HUES64 (cell line): Measurements from ENCODE around the gene ACTL8.
"Not testable (repeated sequence)": the region's sequence is repeated elsewhere in the genome, so short reads cannot be mapped to it uniquely, and the experiment has no call there.

ENCODE experiments used
- H3K27ac ChIP-seq: 2 replicates; pipeline ENCODE4 v1.7.0; 2013; ENCODE audit warnings: low read depth, low read length, inconsistent platforms
- H3K27me3 ChIP-seq: 2 replicates; pipeline ENCODE4 v1.6.1; 2013; ENCODE audit warnings: mild to moderate bottlenecking, low read length; ENCODE audit not compliant: insufficient read depth
- H3K36me3 ChIP-seq: 2 replicates; pipeline ENCODE4 v1.6.1; 2013; ENCODE audit warnings: mild to moderate bottlenecking, low read length; ENCODE audit not compliant: insufficient read depth
- H3K4me1 ChIP-seq: 2 replicates; pipeline ENCODE4 v1.6.1; 2013; ENCODE audit warnings: mild to moderate bottlenecking, low read length, moderate library complexity; ENCODE audit not compliant: insufficient read depth
- H3K4me3 ChIP-seq: 2 replicates; pipeline ENCODE4 v1.5.1; 2013; ENCODE audit warnings: mild to moderate bottlenecking, low read length, moderate library complexity
- H3K9ac ChIP-seq: 2 replicates; pipeline ENCODE4 v1.6.1; 2013; ENCODE audit warnings: mild to moderate bottlenecking, low read depth, low read length
- H3K9me3 ChIP-seq: 2 replicates; pipeline ENCODE4 v1.6.1; 2013; ENCODE audit warnings: low read depth, low read length; ENCODE audit not compliant: insufficient read depth
- whole genome bisulfite sequencing: fragments of 150-250, 120-280 bp; methylation state at CpG from one replicate; pipeline ENCODE4 v1.1.7; 2013; ENCODE audit warnings: missing lambda C conversion rate; 5-methylcytosine and 5-hydroxymethylcytosine counted together

The ACTL8 gene

GRCh38 chr1:17735793-17736192 lies 19.3 kb upstream of the ACTL8 start:
- H3K4me3 ChIP-seq: no peak overlapping the region
- WGBS: 66% methylated on average over 7 of the region's 7 CpGs
- no peak overlapping the region for H3K27ac ChIP-seq
- H3K27me3 ChIP-seq: no peaks in the 10 kb centered on the region
- H3K4me1 ChIP-seq: no peaks in the 10 kb centered on the region
- no peaks in the 10 kb centered on the region for H3K36me3 ChIP-seq
- no peaks in the 10 kb centered on the region for H3K9me3 ChIP-seq
- H3K9ac ChIP-seq: no peak overlapping the region

- H3K27me3 ChIP-seq: no peaks in the 10 kb centered on the region
- no peaks in the 10 kb centered on the region for H3K4me1 ChIP-seq
- no peak overlapping the region for H3K4me3 ChIP-seq
- no peaks in the 10 kb centered on the region for H3K36me3 ChIP-seq
- no peaks in the 10 kb centered on the region for H3K9me3 ChIP-seq
- no peak overlapping the region for H3K9ac ChIP-seq
- 76% methylated on average over 6 of the region's 6 CpGs for WGBS
- H3K27ac ChIP-seq: no peak overlapping the region
Observed at GRCh38 chr1:17736625-17737024, 18.5 kb upstream of the ACTL8 start.

- Histone ChIP-seq H3K4me1 (no peaks in the 10 kb centered on the region), H3K27me3 (no peaks in the 10 kb centered on the region), H3K27ac (peak overlapping the region; percentile 64; the same call in 1 of the 2 replicates), H3K9ac (no peak overlapping the region), H3K36me3 (no peaks in the 10 kb centered on the region), H3K9me3 (no peaks in the 10 kb centered on the region), H3K4me3 (no peak overlapping the region)
Observed at GRCh38 chr1:17739050-17739449, 16.1 kb upstream of the ACTL8 start.

GRCh38 chr1:17741052-17741451 lies 14.1 kb upstream of the ACTL8 start:
- Histone ChIP-seq H3K36me3 (no peaks in the 10 kb centered on the region), H3K9me3 (no peaks in the 10 kb centered on the region), H3K9ac (no peak overlapping the region), H3K27me3 (no peaks in the 10 kb centered on the region), H3K4me3 (no peak overlapping the region), H3K4me1 (no peaks in the 10 kb centered on the region), H3K27ac (no peak overlapping the region)
- WGBS: 91% methylated on average over 5 of the region's 5 CpGs

GRCh38 chr1:17742583-17742982 lies 12.6 kb upstream of the ACTL8 start:
- Histone ChIP-seq H3K36me3 (no peaks in the 10 kb centered on the region), H3K4me3 (no peak overlapping the region), H3K4me1 (no peaks in the 10 kb centered on the region), H3K27ac (no peak overlapping the region), H3K27me3 (no peaks in the 10 kb centered on the region), H3K9me3 (no peaks in the 10 kb centered on the region), H3K9ac (no peak overlapping the region)
- 91% methylated on average over 4 of the region's 5 CpGs for WGBS

GRCh38 chr1:17743008-17743647 lies 12.0 kb upstream of the ACTL8 start:
- no peaks in the 10 kb centered on the region for H3K36me3 ChIP-seq
- no peaks in the 10 kb centered on the region for H3K4me1 ChIP-seq
- H3K4me3 ChIP-seq: no peak overlapping the region
- no peak overlapping the region for H3K9ac ChIP-seq
- no peaks in the 10 kb centered on the region for H3K9me3 ChIP-seq
- no peak overlapping the region for H3K27ac ChIP-seq
- no peaks in the 10 kb centered on the region for H3K27me3 ChIP-seq
- WGBS: 82% methylated on average over 11 of the region's 11 CpGs

- H3K9ac ChIP-seq: no peak overlapping the region
- H3K4me1 ChIP-seq: no peaks in the 10 kb centered on the region
- H3K9me3 ChIP-seq: no peaks in the 10 kb centered on the region
- H3K27me3 ChIP-seq: no peaks in the 10 kb centered on the region
- H3K27ac ChIP-seq: no peak overlapping the region
- 94% methylated on average over 3 of the region's 3 CpGs for WGBS
- H3K36me3 ChIP-seq: no peaks in the 10 kb centered on the region
- H3K4me3 ChIP-seq: no peak overlapping the region
Observed at GRCh38 chr1:17743925-17744324, 11.2 kb upstream of the ACTL8 start.

GRCh38 chr1:17744666-17745478 lies 10.3 kb upstream of the ACTL8 start:
- Histone ChIP-seq H3K9me3 (no peaks in the 10 kb centered on the region), H3K9ac (no peak overlapping the region), H3K27me3 (no peaks in the 10 kb centered on the region), H3K27ac (no peak overlapping the region), H3K4me3 (no peak overlapping the region), H3K36me3 (no peaks in the 10 kb centered on the region), H3K4me1 (no peaks in the 10 kb centered on the region)
- WGBS: 86% methylated on average over 11 of the region's 11 CpGs

GRCh38 chr1:17745479-17745955 lies 9.6 kb upstream of the ACTL8 start:
- WGBS: 91% methylated on average over 3 of the region's 3 CpGs
- Histone ChIP-seq H3K27ac (no peak overlapping the region), H3K4me3 (no peak overlapping the region), H3K36me3 (no peaks in the 10 kb centered on the region), H3K9me3 (no peaks in the 10 kb centered on the region), H3K4me1 (no peaks in the 10 kb centered on the region), H3K9ac (no peak overlapping the region), H3K27me3 (no peaks in the 10 kb centered on the region)

- H3K27ac ChIP-seq, H3K4me1 ChIP-seq, H3K4me3 ChIP-seq, H3K36me3 ChIP-seq, H3K9me3 ChIP-seq, H3K27me3 ChIP-seq, H3K9ac ChIP-seq: not testable (repeated sequence)
- WGBS: 95% methylated on average over 2 of the region's 2 CpGs
Observed at GRCh38 chr1:17746281-17746680, 8.9 kb upstream of the ACTL8 start.

GRCh38 chr1:17746920-17747319 lies 8.2 kb upstream of the ACTL8 start:
- H3K27me3 ChIP-seq: no peaks in the 10 kb centered on the region
- no peaks in the 10 kb centered on the region for H3K4me1 ChIP-seq
- WGBS: 94% methylated on average over 2 of the region's 2 CpGs
- no peaks in the 10 kb centered on the region for H3K9me3 ChIP-seq
- no peak overlapping the region for H3K4me3 ChIP-seq
- H3K36me3 ChIP-seq: no peaks in the 10 kb centered on the region
- no peak overlapping the region for H3K27ac ChIP-seq
- H3K9ac ChIP-seq: no peak overlapping the region
